Hepatocyte (in vitro differentiated cells): Measurements from ENCODE around the gene INTS4. TPM values are rescaled to one million over a fixed set of nuclear protein-coding genes. Genes with fewer than 3 reads are reported as not detected.

Source experiments
- DNase-seq: peaks from one replicate; pipeline ENCODE4 v3.0.0-alpha.2; 2016; ENCODE audit warnings: low spot score
- H2AFZ ChIP-seq: fragments of 200-600 bp; sonication (generic); 2 replicates; pipeline ENCODE4 v1.6.0; 2016; ENCODE audit warnings: antibody characterized with exemption, mild to moderate bottlenecking
- H3K27ac ChIP-seq: fragments of 200-600 bp; sonication (generic); 2 replicates; pipeline ENCODE4 v1.5.1; 2016; ENCODE audit warnings: mild to moderate bottlenecking
- H3K27me3 ChIP-seq: fragments of 200-600 bp; sonication (generic); 2 replicates; pipeline ENCODE4 v1.6.1; 2016
- H3K36me3 ChIP-seq: fragments of 200-600 bp; sonication (generic); replicated peaks from 2 replicates; pipeline ENCODE4 v1.5.1; 2016; ENCODE audit warnings: low read depth; ENCODE audit not compliant: insufficient read depth
- H3K4me1 ChIP-seq: fragments of 200-600 bp; sonication (generic); 2 replicates; pipeline ENCODE4 v1.5.1; 2016; ENCODE audit warnings: mild to moderate bottlenecking, moderate library complexity; ENCODE audit not compliant: insufficient read depth
- H3K4me2 ChIP-seq: fragments of 200-600 bp; sonication (generic); 2 replicates; pipeline ENCODE4 v1.6.0; 2016
- H3K4me3 ChIP-seq: fragments of 200-600 bp; sonication (generic); 2 replicates; pipeline ENCODE4 v1.5.1; 2016; ENCODE audit warnings: mild to moderate bottlenecking
- H3K79me2 ChIP-seq: fragments of 200-600 bp; sonication (generic); 2 replicates; pipeline ENCODE4 v1.6.0; 2017; ENCODE audit warnings: mild to moderate bottlenecking
- H3K9me2 ChIP-seq: fragments of 200-600 bp; sonication (generic); replicated peaks from 2 replicates; pipeline ENCODE4 v1.6.0; 2017; ENCODE audit warnings: mild to moderate bottlenecking; ENCODE audit not compliant: insufficient read depth
- H3K9me3 ChIP-seq: fragments of 200-600 bp; sonication (generic); 2 replicates; pipeline ENCODE4 v1.5.1; 2016; ENCODE audit warnings: low read depth, mild to moderate bottlenecking
- H4K20me1 ChIP-seq: fragments of 200-600 bp; sonication (generic); 2 replicates; pipeline ENCODE4 v1.6.0; 2016; ENCODE audit warnings: mild to moderate bottlenecking; ENCODE audit not compliant: insufficient read depth, poor library complexity, severe bottlenecking
- CTCF ChIP-seq: fragments of 200-600 bp; sonication (generic); IDR thresholded peaks from 2 replicates; pipeline ENCODE4 v1.5.1; 2016; ENCODE audit warnings: antibody characterized with exemption, mild to moderate bottlenecking; ENCODE audit not compliant: poor library complexity
- EZH2 ChIP-seq: fragments of 200-600 bp; sonication (generic); IDR thresholded peaks from 2 replicates; pipeline ENCODE4 v1.6.1; 2016; ENCODE audit warnings: antibody characterized with exemption, mild to moderate bottlenecking, borderline replicate concordance
- EZH2phosphoT487 ChIP-seq: fragments of 200-600 bp; sonication (generic); IDR thresholded peaks from one replicate; pipeline ENCODE4 v1.6.1; 2018; ENCODE audit warnings: antibody characterized with exemption, mild to moderate bottlenecking, low read depth, moderate library complexity; ENCODE audit not compliant: unreplicated experiment, severe bottlenecking
- WGBS: methylation state at CpG from one replicate; pipeline ENCODE4 v1.1.6; 2016; ENCODE audit warnings: low lambda C conversion rate; ENCODE audit errors: missing lambda C conversion rate; 5-methylcytosine and 5-hydroxymethylcytosine counted together
- polyA plus RNA-seq: library from polyadenylated mRNA; unstranded; fragments of >200 nt; fragmentation: Nextera tagmentation; extraction: Ambion mirVana; gene quantifications from 2 replicates; pipeline ENCODE4 v1.2.1, GENCODE V29; 2016
- total RNA-seq: library from RNA; depleted of rRNA; stranded (reverse); fragments of >200 nt; gene quantifications from 2 replicates; pipeline ENCODE4 v1.2.3, GENCODE V29; 2014

The INTS4 gene
- total and polyA plus RNA-seq, 2 experiments from 2014 or later = 24.0 to 28.0 TPM

GRCh38 chr11:78023426-78023825 lies 29.0 kb upstream of the INTS4 start:
- Histone ChIP-seq H3K4me2 (peak overlapping the region; percentile 85), H3K27me3 (no peaks in the 10 kb centered on the region), H3K9me3 (no peaks in the 10 kb centered on the region), H3K79me2 (no peaks in the 10 kb centered on the region), H2AFZ (peak overlapping the region; percentile 87), H3K36me3 (no peaks in the 10 kb centered on the region), H3K27ac (peak overlapping the region; percentile 72), H3K4me3 (no peak overlapping the region), H3K9me2 (no peaks in the 10 kb centered on the region), H4K20me1 (no peaks in the 10 kb centered on the region), H3K4me1 (peaks cover 9% of the 10 kb centered on the region)
- no peak for DNase-seq
- TF ChIP-seq EZH2phosphoT487 (no peak), EZH2 (no peak), CTCF (no peak)
- WGBS = 74% methylated on average over 7 of the region's 7 CpGs

GRCh38 chr11:78022397-78023396 lies 28.2 kb upstream of the INTS4 start, which contains the start of gene KCTD14:
TSS of gene KCTD14 (minus strand) at chr11:78023276. CDS start at chr11:78023249, 27 bp downstream.
- H3K4me3 ChIP-seq = peak within 1 kb of the TSS; percentile 10
- no peaks in the 10 kb centered on the region for H3K9me3 ChIP-seq
- peak; percentile 55 for DNase-seq
- H4K20me1 ChIP-seq = no peaks in the 10 kb centered on the region
- H3K36me3 ChIP-seq = no peaks in the 10 kb centered on the region
- 11% methylated on average over 33 of the region's 37 CpGs for WGBS
- H3K4me1 ChIP-seq = peaks cover 9% of the 10 kb centered on the region
- no peaks in the 10 kb centered on the region for H3K27me3 ChIP-seq
- no peaks in the 10 kb centered on the region for H3K9me2 ChIP-seq
- H3K27ac ChIP-seq = peak within 1 kb of the TSS; percentile 72
- peak within 1 kb of the TSS; percentile 85 for H3K4me2 ChIP-seq
- TF ChIP-seq EZH2phosphoT487 (no peak), EZH2 (no peak)
- H2AFZ ChIP-seq = peak within 1 kb of the TSS; percentile 87
- no peaks in the 10 kb centered on the region for H3K79me2 ChIP-seq

- no peak overlapping the region for H3K4me2 ChIP-seq
- no peaks in the 10 kb centered on the region for H3K79me2 ChIP-seq
- H3K4me1 ChIP-seq = peaks cover 9% of the 10 kb centered on the region
- H2AFZ ChIP-seq = no peak overlapping the region
- H3K36me3 ChIP-seq = no peaks in the 10 kb centered on the region
- no peak overlapping the region for H3K4me3 ChIP-seq
- H3K9me2 ChIP-seq = no peaks in the 10 kb centered on the region
- peak overlapping the region; percentile 28 for H3K27ac ChIP-seq
- TF ChIP-seq EZH2phosphoT487 = no peak
- TF ChIP-seq EZH2 = no peak
- no peak for TF ChIP-seq CTCF
- H3K9me3 ChIP-seq = no peaks in the 10 kb centered on the region
- no peaks in the 10 kb centered on the region for H3K27me3 ChIP-seq
- no peak for DNase-seq
- H4K20me1 ChIP-seq = no peaks in the 10 kb centered on the region
- WGBS = 85% methylated on average over 6 of the region's 6 CpGs
Measured at GRCh38 chr11:78021611-78022010, 27.1 kb upstream of the INTS4 start.

- no peak overlapping the region for H2AFZ ChIP-seq
- H3K9me3 ChIP-seq = no peaks in the 10 kb centered on the region
- no peak overlapping the region for H3K4me3 ChIP-seq
- H3K36me3 ChIP-seq = no peaks in the 10 kb centered on the region
- H3K27me3 ChIP-seq = no peaks in the 10 kb centered on the region
- WGBS = 21% methylated on average over 3 of the region's 3 CpGs
- peak overlapping the region; percentile 61 for H3K27ac ChIP-seq
- no peaks in the 10 kb centered on the region for H4K20me1 ChIP-seq
- no peaks in the 10 kb centered on the region for H3K9me2 ChIP-seq
- no peak for DNase-seq
- H3K4me2 ChIP-seq = peak overlapping the region; percentile 46
- H3K79me2 ChIP-seq = no peaks in the 10 kb centered on the region
- TF ChIP-seq CTCF = no peak
- no peak for TF ChIP-seq EZH2
- TF ChIP-seq EZH2phosphoT487 = no peak
- H3K4me1 ChIP-seq = peaks cover 9% of the 10 kb centered on the region
Measured at GRCh38 chr11:78020246-78020645, 25.8 kb upstream of the INTS4 start.
